ENCODE measurements around the gene MT1HL1. TPM values are rescaled to one million over a fixed set of nuclear protein-coding genes. Genes with fewer than 3 reads are reported as not detected.

Gene MT1HL1
- total and polyA plus RNA-seq, 8 donors, result not detected

DNA sequence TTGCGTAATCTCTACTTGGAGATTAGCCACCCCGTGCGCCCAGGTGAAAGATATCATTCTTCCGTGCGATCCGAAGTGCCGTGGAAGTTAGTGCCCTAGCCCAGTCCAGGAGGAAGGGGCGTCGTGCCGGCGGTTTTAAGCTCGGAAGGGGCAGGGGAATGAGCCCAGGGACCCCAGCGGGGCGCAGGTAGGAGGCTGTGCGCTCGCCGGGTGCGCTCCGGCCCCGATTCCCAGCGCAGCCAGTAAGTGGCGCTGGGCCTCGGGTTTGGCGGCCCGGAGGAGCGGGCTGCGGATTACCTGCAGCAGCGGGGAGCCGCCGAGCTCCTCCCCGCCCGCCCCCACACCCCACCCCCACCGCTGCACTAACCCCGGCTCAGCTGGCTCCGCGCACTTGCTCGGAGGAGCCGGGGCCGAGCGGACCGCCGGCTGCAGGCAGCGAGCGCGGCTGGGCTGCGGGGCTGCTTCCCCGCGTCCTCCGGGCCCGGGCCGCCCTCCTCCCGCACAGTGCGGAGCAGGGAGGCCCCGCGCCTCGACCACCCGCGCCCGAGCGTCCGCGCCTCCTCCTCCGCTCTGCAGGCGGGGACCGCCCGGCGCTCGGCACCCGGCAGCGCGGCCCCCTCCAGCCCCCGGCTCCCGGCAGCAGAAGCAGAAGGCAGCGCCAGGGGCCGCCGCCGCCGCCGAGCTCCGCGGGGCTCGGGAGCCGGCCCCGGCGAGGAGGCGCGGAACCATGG is 37.7 kb upstream of the MT1HL1 start, which contains the start of gene RYR2:
RYR2 (plus strand) TSS at position 390 of the 731 bp plus-strand sequence; CDS start at position 728, 338 bp downstream.
- H3K4me1 ChIP-seq, result peaks cover 12 to 39% (median 26%) of the 10 kb centered on the region in 4 donors
- DNase-seq, result peak in 1 of 2 donors; percentile 78
- H3K27ac ChIP-seq, result peak within 1 kb of the TSS in 3 of 5 donors; percentile 65 to 89 (median 69)
- H3K4me3 ChIP-seq, result peak within 1 kb of the TSS; percentile 49 to 63 (median 58)
- intact Hi-C loops (cut with DNase I; ENCODE audit: low total_unique reads), result no loop called here
- H3K36me3 ChIP-seq, result no peaks in the 10 kb centered on the region
- peak in 2 of 3 donors; percentile 16 for TF ChIP-seq POLR2AphosphoS5 (IDR thresholded peaks at IDR 0.05)
- peak in 3 of 7 experiments; percentile 16 to 56 (median 52) for TF ChIP-seq CTCF (IDR thresholded peaks at IDR 0.05)
- TF ChIP-seq EP300 (IDR thresholded peaks at IDR 0.05), result no peak
- TF ChIP-seq POLR2A (IDR thresholded peaks at IDR 0.05), result no peak
- WGBS, 5 donors, result 2 to 5% (median 2%) methylated on average over 19 to 87 of the region's 87 CpGs
- H3K27me3 ChIP-seq, result peaks cover 0 to 45% (median 32%) of the 10 kb centered on the region in 3 donors
- no peaks in the 10 kb centered on the region for H3K9me3 ChIP-seq

GRCh38 chr1:237041461-237041794 is 37.2 kb upstream of the MT1HL1 start:
- Histone ChIP-seq H3K4me1 (peaks cover 12 to 34% (median 21%) of the 10 kb centered on the region in 4 donors), H3K27ac (peak overlapping the region in 1 of 5 donors; percentile 89), H3K27me3 (peaks cover 0 to 45% (median 32%) of the 10 kb centered on the region in 3 donors), H3K4me3 (peak overlapping the region; percentile 49 to 63 (median 58)), H3K9me3 (no peaks in the 10 kb centered on the region), H3K36me3 (no peaks in the 10 kb centered on the region)
- intact Hi-C loops (cut with DNase I; ENCODE audit: low total_unique reads), result no loop called here
- DNase-seq, result no peak
- TF ChIP-seq EP300 (IDR thresholded peaks at IDR 0.05) (no peak), POLR2AphosphoS5 (IDR thresholded peaks at IDR 0.05) (no peak), POLR2A (IDR thresholded peaks at IDR 0.05) (no peak), CTCF (IDR thresholded peaks at IDR 0.05) (no peak)
- 12 to 24% (median 14%) methylated on average over 7 of the region's 7 CpGs for whole genome bisulfite sequencing, 5 donors

DNA sequence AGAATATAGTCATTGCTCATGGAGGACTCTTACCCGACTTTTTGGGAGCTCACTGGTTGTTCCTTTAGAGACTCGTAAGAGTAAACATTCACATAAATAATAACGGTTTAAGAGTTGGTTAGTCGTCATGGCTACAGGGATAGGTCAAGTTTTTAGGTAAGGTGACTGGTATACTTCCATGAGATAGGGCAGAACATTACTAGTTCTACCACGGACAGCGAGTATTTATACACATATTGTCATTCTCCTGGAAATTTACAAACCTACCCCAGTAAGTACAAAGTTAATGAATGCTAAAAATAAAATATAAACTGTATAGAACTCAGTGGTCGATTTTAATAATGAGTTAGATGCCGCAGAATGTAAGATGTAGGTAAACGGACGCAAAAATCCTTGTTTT is 36.6 kb upstream of the MT1HL1 start:
- H3K36me3 ChIP-seq, result no peaks in the 10 kb centered on the region
- H3K9me3 ChIP-seq, result no peaks in the 10 kb centered on the region
- no peak overlapping the region for H3K27ac ChIP-seq
- H3K4me1 ChIP-seq, result peaks cover 12 to 28% (median 20%) of the 10 kb centered on the region in 4 donors
- H3K4me3 ChIP-seq, result no peak overlapping the region
- DNase-seq, result no peak
- H3K27me3 ChIP-seq, result peaks cover 0 to 45% (median 32%) of the 10 kb centered on the region in 3 donors
- intact Hi-C loops (cut with DNase I; ENCODE audit: low total_unique reads), result no loop called here
- WGBS, 5 donors, result 60 to 69% (median 65%) methylated on average over 10 of the region's 10 CpGs
- TF ChIP-seq POLR2A (IDR thresholded peaks at IDR 0.05) (no peak), CTCF (IDR thresholded peaks at IDR 0.05) (no peak), EP300 (IDR thresholded peaks at IDR 0.05) (no peak), POLR2AphosphoS5 (IDR thresholded peaks at IDR 0.05) (no peak)

GRCh38 chr1:237038211-237038610 is 34.0 kb upstream of the MT1HL1 start:
- Histone ChIP-seq H3K27me3 (peaks cover 0 to 29% (median 19%) of the 10 kb centered on the region in 3 donors), H3K27ac (no peak overlapping the region), H3K4me1 (peaks cover 12 to 18% (median 16%) of the 10 kb centered on the region in 4 donors), H3K4me3 (no peak overlapping the region), H3K36me3 (no peaks in the 10 kb centered on the region), H3K9me3 (no peaks in the 10 kb centered on the region)
- DNase-seq, result no peak
- TF ChIP-seq CTCF (IDR thresholded peaks at IDR 0.05) (no peak), POLR2AphosphoS5 (IDR thresholded peaks at IDR 0.05) (no peak), EP300 (IDR thresholded peaks at IDR 0.05) (no peak), POLR2A (IDR thresholded peaks at IDR 0.05) (no peak)
- WGBS, 5 donors, result 83 to 91% (median 90%) methylated on average over 6 of the region's 6 CpGs
- intact Hi-C loops (cut with DNase I; ENCODE audit: low total_unique reads), result no loop called here
